WTC11 (cell line): ENCODE data around the gene COL12A1. TPM values are rescaled to one million over a fixed set of nuclear protein-coding genes. Genes with fewer than 3 reads are reported as not detected.

Experiments
- ATAC-seq: fragments of 200-7000 bp; cut with Tn5 transposase; 2 replicates; pipeline ENCODE4 v1.10.0; 2021; ENCODE audit warnings: mild to moderate bottlenecking, moderate library complexity
- CTCF ChIA-PET: fragments of 300-600 bp; sonication (Branson Sonifier 250); formaldehyde crosslinking; loops from one replicate; lab custom pipeline; 2021; ENCODE audit warnings: antibody characterized with exemption; lab: Charles Lee
- POLR2A ChIA-PET: fragments of 350-600 bp; sonication (Branson Sonifier 250); formaldehyde crosslinking; loops from one replicate; lab custom pipeline; 2021; ENCODE audit warnings: antibody characterized with exemption; lab: Charles Lee
- DNase-seq: peaks from one replicate; pipeline ENCODE4 v3.0.0; 2021; ENCODE audit warnings: low spot score
- H3K27ac Mint-ChIP-seq: 2 replicates; pipeline ENCODE4 v1.8.0; 2021; ENCODE audit warnings: mixed read lengths
- H3K27me3 Mint-ChIP-seq: 2 replicates; pipeline ENCODE4 v1.8.0; 2021; ENCODE audit warnings: low read depth, mild to moderate bottlenecking, moderate library complexity, mixed read lengths
- H3K36me3 Mint-ChIP-seq: 2 replicates; pipeline ENCODE4 v1.8.0; 2021; ENCODE audit warnings: mixed read lengths
- H3K4me1 Mint-ChIP-seq: 2 replicates; pipeline ENCODE4 v1.8.0; 2022; ENCODE audit warnings: mixed read lengths
- H3K4me3 Mint-ChIP-seq: 2 replicates; pipeline ENCODE4 v1.8.0; 2021; ENCODE audit warnings: mild to moderate bottlenecking, moderate library complexity, mixed read lengths
- H3K9me3 Mint-ChIP-seq: 2 replicates; pipeline ENCODE4 v1.8.0; 2021; ENCODE audit warnings: mixed read lengths
- AFF4 ChIP-seq: sonication (generic); formaldehyde crosslinking; IDR thresholded peaks from 2 replicates; pipeline ENCODE4 v1.8.1; 2023; ENCODE audit warnings: mild to moderate bottlenecking, missing genetic modification reagents, borderline replicate concordance
- CREB1 ChIP-seq: sonication (generic); formaldehyde crosslinking; IDR thresholded peaks from 2 replicates; pipeline ENCODE4 v1.8.0; 2023; ENCODE audit warnings: mild to moderate bottlenecking, missing genetic modification reagents
- E2F4 ChIP-seq: sonication (generic); formaldehyde crosslinking; IDR thresholded peaks from 2 replicates; pipeline ENCODE4 v1.8.1; 2022; ENCODE audit warnings: low read depth, mild to moderate bottlenecking, moderate library complexity, missing genetic modification reagents, borderline replicate concordance
- ESRRA ChIP-seq: sonication (generic); formaldehyde crosslinking; IDR thresholded peaks from 2 replicates; pipeline ENCODE4 v1.8.1; 2022; ENCODE audit warnings: mild to moderate bottlenecking, missing genetic modification reagents, borderline replicate concordance
- ETV6 ChIP-seq: sonication (generic); formaldehyde crosslinking; IDR thresholded peaks from 2 replicates; pipeline ENCODE4 v1.8.1; 2022; ENCODE audit warnings: mild to moderate bottlenecking, missing genetic modification reagents
- IRF2 ChIP-seq: sonication (generic); formaldehyde crosslinking; IDR thresholded peaks from 2 replicates; pipeline ENCODE4 v1.8.0; 2022; ENCODE audit warnings: low read depth, missing genetic modification reagents, borderline replicate concordance
- JAZF1 ChIP-seq: fragments of 250-450 bp; sonication (Bioruptor Pico); IDR thresholded peaks from 2 replicates; pipeline ENCODE4 v1.9.0; 2021; ENCODE audit warnings: moderate library complexity, mild to moderate bottlenecking, inconsistent platforms
- MAX ChIP-seq: sonication (generic); formaldehyde crosslinking; IDR thresholded peaks from 2 replicates; pipeline ENCODE4 v1.8.0; 2022; ENCODE audit warnings: mild to moderate bottlenecking, missing genetic modification reagents
- MLX ChIP-seq: sonication (generic); formaldehyde crosslinking; IDR thresholded peaks from 2 replicates; pipeline ENCODE4 v1.8.1; 2023; ENCODE audit warnings: mild to moderate bottlenecking, missing genetic modification reagents, moderate library complexity
- NFYB ChIP-seq: sonication (generic); formaldehyde crosslinking; conservative IDR thresholded peaks from 2 replicates; pipeline ENCODE4 v1.8.0; 2022; ENCODE audit warnings: low read depth, missing genetic modification reagents
- NR2C2 ChIP-seq: sonication (generic); formaldehyde crosslinking; IDR thresholded peaks from 2 replicates; pipeline ENCODE4 v1.8.0; 2022; ENCODE audit warnings: mild to moderate bottlenecking, missing genetic modification reagents
- OVOL2 ChIP-seq: fragments of 250-450 bp; sonication (Bioruptor Pico); IDR thresholded peaks from 2 replicates; pipeline ENCODE4 v1.9.0; 2021; ENCODE audit warnings: mild to moderate bottlenecking, borderline replicate concordance
- TEAD1 ChIP-seq: sonication (generic); formaldehyde crosslinking; IDR thresholded peaks from 2 replicates; pipeline ENCODE4 v1.8.0; 2022; ENCODE audit warnings: mild to moderate bottlenecking, missing genetic modification reagents
- TP53 ChIP-seq: sonication (generic); formaldehyde crosslinking; IDR thresholded peaks from 2 replicates; pipeline ENCODE4 v1.8.1; 2023; ENCODE audit warnings: mild to moderate bottlenecking, missing genetic modification reagents
- USF1 ChIP-seq: sonication (generic); formaldehyde crosslinking; IDR thresholded peaks from 2 replicates; pipeline ENCODE4 v1.8.0; 2022; ENCODE audit warnings: mild to moderate bottlenecking, missing genetic modification reagents
- ZMAT4 ChIP-seq: fragments of 250-450 bp; sonication (Bioruptor Pico); IDR thresholded peaks from 2 replicates; pipeline ENCODE4 v1.9.0; 2021; ENCODE audit warnings: mild to moderate bottlenecking
- ZNF671 ChIP-seq: fragments of 250-450 bp; sonication (Bioruptor Pico); IDR thresholded peaks from 2 replicates; pipeline ENCODE4 v1.8.0; 2021; ENCODE audit warnings: mild to moderate bottlenecking
- total RNA-seq: library from RNA; stranded (reverse); gene quantifications from 3 replicates; pipeline ENCODE4 v1.2.3, GENCODE V29; 2021

Gene COL12A1
- total RNA-seq, 1 experiment from 2014 or later = 1.1 TPM

- Mint-ChIP-seq H3K9me3 (no peaks in the 10 kb centered on the region), H3K4me1 (peaks cover 6% of the 10 kb centered on the region; the same call in 1 of the 2 replicates), H3K4me3 (no peak overlapping the region), H3K27me3 (no peaks in the 10 kb centered on the region), H3K27ac (no peak overlapping the region), H3K36me3 (no peaks in the 10 kb centered on the region)
- POLR2A ChIA-PET = no interaction called here
- ATAC-seq = no peak
- no peak for DNase-seq
- CTCF ChIA-PET = interaction anchor here (2.3 kb wide), 1 partner anchor 53 kb away, joined by 6 read pairs; no protein-coding TSS in a partner anchor
- TF ChIP-seq ZMAT4 (CRISPR knock-in tag) (no peak), NFYB (CRISPR knock-in tag) (no peak), NR2C2 (no peak), TEAD1 (CRISPR knock-in tag) (no peak), JAZF1 (CRISPR knock-in tag) (no peak), E2F4 (no peak), AFF4 (CRISPR knock-in tag) (no peak), ESRRA (CRISPR knock-in tag) (no peak), MAX (CRISPR knock-in tag) (no peak), USF1 (no peak), TP53 (CRISPR knock-in tag) (no peak), ZNF671 (CRISPR knock-in tag) (no peak), ETV6 (CRISPR knock-in tag) (no peak), CREB1 (CRISPR knock-in tag) (no peak)
Observed at GRCh38 chr6:75156186-75156878, 49.5 kb downstream of the COL12A1 start.

- Mint-ChIP-seq H3K4me3 (no peak overlapping the region), H3K9me3 (no peaks in the 10 kb centered on the region), H3K36me3 (no peaks in the 10 kb centered on the region), H3K27ac (no peak overlapping the region), H3K27me3 (no peaks in the 10 kb centered on the region), H3K4me1 (peaks cover 5% of the 10 kb centered on the region; the same call in 1 of the 2 replicates)
- TF ChIP-seq OVOL2 (CRISPR knock-in tag) (no peak), IRF2 (CRISPR knock-in tag) (no peak), TP53 (CRISPR knock-in tag) (no peak)
- ATAC-seq (no peak), DNase-seq (no peak)
- ChIA-PET POLR2A (no interaction called here), CTCF (interaction anchor here (2.3 kb wide), 1 partner anchor 53 kb away, joined by 6 read pairs; no protein-coding TSS in a partner anchor)
Observed at GRCh38 chr6:75155631-75156030, 50.2 kb downstream of the COL12A1 start.

GRCh38 chr6:75154973-75155372, 50.9 kb downstream of the COL12A1 start:
- Mint-ChIP-seq H3K27ac (no peak overlapping the region; the same call in 1 of the 2 replicates), H3K4me1 (0 out of 2 replicates have a peak, but pooled peaks cover under 1% of the 10 kb centered on the region), H3K27me3 (no peaks in the 10 kb centered on the region), H3K4me3 (no peak overlapping the region), H3K9me3 (no peaks in the 10 kb centered on the region), H3K36me3 (no peaks in the 10 kb centered on the region)
- DNase-seq (no peak), ATAC-seq (no peak)
- POLR2A ChIA-PET = no interaction called here
- TF ChIP-seq MLX (no peak), ZNF671 (CRISPR knock-in tag) (no peak)
- CTCF ChIA-PET = interaction anchor here (2.3 kb wide), 1 partner anchor 54 kb away, joined by 6 read pairs; no protein-coding TSS in a partner anchor
